HCT116 (cell line): Measurements from ENCODE around the gene AP3B1. TPM values are rescaled to one million over a fixed set of nuclear protein-coding genes. Genes with fewer than 3 reads are reported as not detected.

Source experiments
- ATAC-seq: fragments of 200-7000 bp; cut with Tn5 transposase; 2 replicates; pipeline ENCODE4 v1.9.1; 2020; ENCODE audit warnings: mild to moderate bottlenecking, moderate library complexity
- BruUV-seq: library from RNA; stranded (reverse); fragments of 400-500 nt; replicated peaks from 2 replicates; lab custom pipeline; 2021; lab: Mats Ljungman, UMichigan
- CTCF ChIA-PET: fragments of 300-600 bp; sonication (Branson Sonifier 250); formaldehyde crosslinking; loops from one replicate; lab custom pipeline; 2021; ENCODE audit warnings: antibody characterized with exemption; lab: Charles Lee
- POLR2A ChIA-PET: fragments of 300-600, 350-600 bp; sonication (Branson Sonifier 250); formaldehyde crosslinking; loops from one replicate; lab custom pipeline; 2021; ENCODE audit warnings: antibody characterized with exemption; lab: Charles Lee
- RAD21 ChIA-PET, 2 experiments: fragments of 300-600 bp; sonication (Branson Sonifier 250); formaldehyde crosslinking; loops; one replicate each; lab custom pipeline; 2023; ENCODE audit warnings: low total read pairs in 2 of 2; ENCODE audit not compliant: uncharacterized antibody in 2 of 2, unreplicated experiment in 2 of 2, low non-redundant PET in 1 of 2; lab: Charles Lee
- DNase-seq: peaks from one replicate; pipeline ENCODE4 v3.0.0-alpha.2; 2010; ENCODE audit warnings: low read depth, low spot score
- H2AFZ ChIP-seq: fragments of 200-600 bp; shearing (Covaris generic), sonication (generic); 2 replicates; pipeline ENCODE4 v1.6.1; 2017; ENCODE audit warnings: low read depth, mixed run types, mixed read lengths, antibody characterized with exemption, low read length; ENCODE audit not compliant: poor library complexity, severe bottlenecking
- H3K27ac ChIP-seq: 2 replicates; pipeline ENCODE4 v1.5.1; 2012; ENCODE audit warnings: low read depth, low read length
- H3K27me3 ChIP-seq: fragments of 200-600 bp; sonication (generic); 2 replicates; pipeline ENCODE4 v1.6.1; 2016; ENCODE audit warnings: mixed run types, low read length, mixed read lengths; ENCODE audit not compliant: insufficient read depth
- H3K36me3 ChIP-seq, 2 experiments: fragments of 200-500 bp in 1 of 2; fragments of 200-600 bp in 1 of 2; sonication (Bioruptor generic) in 1 of 2; sonication (generic) in 1 of 2; 2 replicates each; pipeline versions ENCODE4 v1.5.1 to v1.6.1; 2014 to 2016; ENCODE audit warnings: low read length in 2 of 2, inconsistent platforms in 1 of 2, mixed read lengths in 1 of 2, mixed run types in 1 of 2; ENCODE audit not compliant: insufficient read depth in 2 of 2, control insufficient read depth in 1 of 2
- H3K4me1 ChIP-seq, 2 experiments: fragments of 200-600 bp in 1 of 2; sonication (generic) in 1 of 2; 2 replicates each; pipeline versions ENCODE4 v1.5.1 to v1.6.1; 2012 to 2017; ENCODE audit warnings: low read length in 2 of 2, inconsistent platforms in 1 of 2, mild to moderate bottlenecking in 1 of 2, mixed read lengths in 1 of 2, mixed run types in 1 of 2, moderate library complexity in 1 of 2; ENCODE audit not compliant: insufficient read depth in 2 of 2, control insufficient read depth in 1 of 2
- H3K4me2 ChIP-seq: fragments of 200-600 bp; sonication (generic); 2 replicates; pipeline ENCODE4 v1.6.1; 2017; ENCODE audit warnings: mixed run types, low read length, mixed read lengths
- H3K4me3 ChIP-seq, 2 experiments: fragments of 200-600 bp in 1 of 2; sonication (generic) in 1 of 2; replicated peaks in 1 of 2; 2 replicates each; pipeline ENCODE4 v1.5.1; 2011 to 2016; ENCODE audit warnings: low read length in 2 of 2, control low read depth in 1 of 2, low read depth in 1 of 2, mild to moderate bottlenecking in 1 of 2, mixed read lengths in 1 of 2, mixed run types in 1 of 2
- H3K79me2 ChIP-seq: fragments of 200-600 bp; sonication (generic); 2 replicates; pipeline ENCODE4 v1.6.1; 2017; ENCODE audit warnings: mild to moderate bottlenecking, mixed run types, low read length, moderate library complexity, mixed read lengths; ENCODE audit not compliant: insufficient read depth
- H3K9ac ChIP-seq: fragments of 200-600 bp; sonication (generic); 2 replicates; pipeline ENCODE4 v1.6.1; 2016; ENCODE audit warnings: low read length, mixed read lengths
- H3K9me2 ChIP-seq: fragments of 200-600 bp; sonication (generic), shearing (Covaris generic); 2 replicates; pipeline ENCODE4 v1.6.1; 2017; ENCODE audit warnings: mixed run types, mild to moderate bottlenecking, moderate library complexity; ENCODE audit not compliant: insufficient read depth
- H3K9me3 ChIP-seq, 2 experiments: fragments of 200-500 bp in 1 of 2; fragments of 200-600 bp in 1 of 2; sonication (Bioruptor generic) in 1 of 2; sonication (generic) in 1 of 2; 2 replicates each; pipeline ENCODE4 v1.6.1; 2014 to 2017; ENCODE audit warnings: low read length in 2 of 2, mixed read lengths in 2 of 2, inconsistent platforms in 1 of 2, low read depth in 1 of 2, mild to moderate bottlenecking in 1 of 2, mixed run types in 1 of 2, moderate library complexity in 1 of 2; ENCODE audit not compliant: control insufficient read depth in 1 of 2, insufficient read depth in 1 of 2
- H4K20me1 ChIP-seq: fragments of 200-600 bp; sonication (generic), shearing (Covaris generic); 2 replicates; pipeline ENCODE4 v1.6.1; 2017; ENCODE audit warnings: mixed run types, mild to moderate bottlenecking, moderate library complexity; ENCODE audit not compliant: insufficient read depth
- ATF3 ChIP-seq: IDR thresholded peaks from 2 replicates; pipeline ENCODE4 v1.6.1; 2012
- CEBPB ChIP-seq: IDR thresholded peaks from 2 replicates; pipeline ENCODE4 v1.6.1; 2012; ENCODE audit warnings: low read depth
- EZH2phosphoT487 ChIP-seq: fragments of 200-600 bp; IDR thresholded peaks from 2 replicates; pipeline ENCODE4 v1.6.1; 2018; ENCODE audit warnings: antibody characterized with exemption, borderline replicate concordance
- JUND ChIP-seq: IDR thresholded peaks from 2 replicates; pipeline ENCODE4 v1.6.1; 2012
- SP1 ChIP-seq: IDR thresholded peaks from 2 replicates; pipeline ENCODE4 v1.6.1; 2012; ENCODE audit warnings: low read depth
- SRF ChIP-seq: IDR thresholded peaks from 2 replicates; pipeline ENCODE4 v1.6.1; 2012; ENCODE audit warnings: low read depth
- ZFX ChIP-seq: fragments of 450-650 bp; IDR thresholded peaks from 2 replicates; pipeline ENCODE4 v1.6.1; 2017
- ZNF274 ChIP-seq: fragments of 200-500 bp; sonication (Bioruptor generic); IDR thresholded peaks from 2 replicates; pipeline ENCODE4 v1.6.1; 2014; ENCODE audit warnings: mild to moderate bottlenecking, low read depth, low read length, inconsistent platforms
- intact Hi-C: fragments of 100-400 bp; cut with micrococcal nuclease; formaldehyde crosslinking; loops from 2 replicates; pipeline ENCODE4 v1.10.0; 2022
- total RNA-seq: library from RNA; stranded (reverse); gene quantifications from one replicate; pipeline ENCODE4 v1.2.1, GENCODE V29; 2021; ENCODE audit not compliant: unreplicated experiment

Gene AP3B1
- total RNA-seq, 1 experiment from 2014 or later: 54.5 TPM

GRCh38 chr5:77971776-77972468 is 322.6 kb downstream of the AP3B1 start:
- Histone ChIP-seq H3K36me3 (no peaks in the 10 kb centered on the region), H3K9ac (no peak overlapping the region), H4K20me1 (no peaks in the 10 kb centered on the region), H3K9me3 (no peaks in the 10 kb centered on the region), H3K9me2 (no peaks in the 10 kb centered on the region), H3K4me3 (no peak overlapping the region), H3K79me2 (no peaks in the 10 kb centered on the region), H3K4me1 (no peaks in the 10 kb centered on the region), H2AFZ (no peak overlapping the region), H3K4me2 (no peak overlapping the region), H3K27ac (no peak overlapping the region), H3K27me3 (0 out of 2 replicates have a peak, but pooled peaks cover 4% of the 10 kb centered on the region)
- no peak for ATAC-seq
- POLR2A ChIA-PET: no interaction called here
- CTCF ChIA-PET: no interaction called here
- BruUV-seq: no TSS peak
- DNase-seq: no peak
- TF ChIP-seq ATF3 (no peak), SRF (no peak)
- intact Hi-C loops: no loop called here
- RAD21 ChIA-PET: no interaction called here

GRCh38 chr5:77970891-77971290 is 323.6 kb downstream of the AP3B1 start:
- ChIA-PET POLR2A (no interaction called here), CTCF (no interaction called here), RAD21 (interaction anchor here in 1 of 2 experiments (0.7 kb wide), 1 partner anchor 15 kb away, joined by 3 read pairs; no protein-coding TSS in a partner anchor)
- Histone ChIP-seq H3K4me1 (no peaks in the 10 kb centered on the region), H3K9me2 (no peaks in the 10 kb centered on the region), H3K27me3 (0 out of 2 replicates have a peak, but pooled peaks cover 4% of the 10 kb centered on the region), H4K20me1 (no peaks in the 10 kb centered on the region), H3K9ac (no peak overlapping the region), H3K27ac (no peak overlapping the region), H3K9me3 (no peaks in the 10 kb centered on the region), H3K4me2 (no peak overlapping the region), H3K79me2 (no peaks in the 10 kb centered on the region), H3K4me3 (no peak overlapping the region), H3K36me3 (no peaks in the 10 kb centered on the region), H2AFZ (no peak overlapping the region)
- BruUV-seq: no TSS peak
- no peak for DNase-seq
- TF ChIP-seq ZFX: no peak
- TF ChIP-seq CEBPB: no peak
- TF ChIP-seq EZH2phosphoT487: no peak
- TF ChIP-seq JUND: no peak
- no peak for TF ChIP-seq SP1
- TF ChIP-seq SRF: no peak
- no peak for TF ChIP-seq ATF3
- no peak for TF ChIP-seq ZNF274
- no peak for ATAC-seq
- intact Hi-C loops: no loop called here
